Measurements from ENCODE around the gene ATP23. TPM values are rescaled to one million over a fixed set of nuclear protein-coding genes. Genes with fewer than 3 reads are reported as not detected.

Gene ATP23
- total RNA-seq, 1 donor from 2014 or later, result 8.0 TPM

DNA sequence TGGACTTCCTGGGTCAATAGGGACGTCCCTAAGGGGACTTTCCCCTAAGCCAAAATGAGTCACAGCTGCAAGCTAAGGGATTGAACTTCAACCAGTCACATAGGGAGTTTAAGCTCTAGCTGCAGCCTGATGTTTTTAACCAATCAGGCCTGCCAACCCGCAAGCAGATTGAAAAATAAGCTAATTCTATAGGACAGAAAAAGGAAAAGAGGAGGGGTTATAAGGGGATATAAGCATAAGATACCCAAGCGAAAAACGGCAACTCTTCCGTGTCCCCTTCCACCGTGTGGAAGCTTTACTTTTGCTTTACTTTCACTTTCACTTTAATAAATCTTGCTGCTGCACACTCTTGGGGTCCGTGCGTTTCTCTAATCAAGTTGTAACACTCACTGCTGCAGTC lies 24.4 kb downstream of the ATP23 start:
- DNase-seq (ENCODE audit: low read depth, low spot score), result no peak

DNA sequence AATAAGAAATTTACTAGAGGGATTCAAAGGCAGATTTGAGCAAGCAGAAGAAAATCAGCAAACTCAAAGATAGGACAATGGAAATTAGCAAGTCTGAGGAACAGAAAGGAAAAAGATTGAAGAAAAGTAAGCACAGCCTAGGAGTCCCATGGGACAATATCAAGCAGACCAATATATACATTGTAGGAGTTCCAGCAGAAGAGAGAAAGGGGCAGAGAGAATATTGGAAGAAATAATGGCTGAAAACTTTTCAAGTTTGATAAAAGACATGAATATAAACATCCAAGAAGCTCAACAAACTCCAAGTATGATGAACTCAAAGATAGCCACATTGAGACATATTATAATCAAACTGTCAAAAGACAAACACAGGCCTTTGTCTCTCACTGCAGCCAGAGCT lies 25.2 kb downstream of the ATP23 start:
- no peak for DNase-seq (ENCODE audit: low read depth, low spot score)
- Mint-ChIP-seq H3K27me3 (ENCODE audit: low read depth) (no peaks in the 10 kb centered on the region), H3K27ac (ENCODE audit: unreplicated experiment) (no peak overlapping the region), H3K4me3 (no peak overlapping the region), H3K4me1 (no peaks in the 10 kb centered on the region), H3K9me3 (peaks cover 27% of the 10 kb centered on the region), H3K36me3 (ENCODE audit: low read depth) (peaks cover 5% of the 10 kb centered on the region)
- TF ChIP-seq, protein P1, sequence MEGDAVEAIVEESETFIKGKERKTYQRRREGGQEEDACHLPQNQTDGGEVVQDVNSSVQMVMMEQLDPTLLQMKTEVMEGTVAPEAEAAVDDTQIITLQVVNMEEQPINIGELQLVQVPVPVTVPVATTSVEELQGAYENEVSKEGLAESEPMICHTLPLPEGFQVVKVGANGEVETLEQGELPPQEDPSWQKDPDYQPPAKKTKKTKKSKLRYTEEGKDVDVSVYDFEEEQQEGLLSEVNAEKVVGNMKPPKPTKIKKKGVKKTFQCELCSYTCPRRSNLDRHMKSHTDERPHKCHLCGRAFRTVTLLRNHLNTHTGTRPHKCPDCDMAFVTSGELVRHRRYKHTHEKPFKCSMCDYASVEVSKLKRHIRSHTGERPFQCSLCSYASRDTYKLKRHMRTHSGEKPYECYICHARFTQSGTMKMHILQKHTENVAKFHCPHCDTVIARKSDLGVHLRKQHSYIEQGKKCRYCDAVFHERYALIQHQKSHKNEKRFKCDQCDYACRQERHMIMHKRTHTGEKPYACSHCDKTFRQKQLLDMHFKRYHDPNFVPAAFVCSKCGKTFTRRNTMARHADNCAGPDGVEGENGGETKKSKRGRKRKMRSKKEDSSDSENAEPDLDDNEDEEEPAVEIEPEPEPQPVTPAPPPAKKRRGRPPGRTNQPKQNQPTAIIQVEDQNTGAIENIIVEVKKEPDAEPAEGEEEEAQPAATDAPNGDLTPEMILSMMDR (conservative IDR thresholded peaks at IDR 0.05), result no peak

More for the DNA sequence above, 24.4 kb downstream of the ATP23 start:
- H3K9me3 Mint-ChIP-seq, result peaks cover 27% of the 10 kb centered on the region
- no peak overlapping the region for H3K27ac Mint-ChIP-seq (ENCODE audit: unreplicated experiment)
- no peak overlapping the region for H3K4me3 Mint-ChIP-seq
- TF ChIP-seq, protein P1 (conservative IDR thresholded peaks at IDR 0.05), result no peak
- H3K27me3 Mint-ChIP-seq (ENCODE audit: low read depth), result no peaks in the 10 kb centered on the region
- H3K36me3 Mint-ChIP-seq (ENCODE audit: low read depth), result peaks cover 9% of the 10 kb centered on the region
- H3K4me1 Mint-ChIP-seq, result no peaks in the 10 kb centered on the region

DNA sequence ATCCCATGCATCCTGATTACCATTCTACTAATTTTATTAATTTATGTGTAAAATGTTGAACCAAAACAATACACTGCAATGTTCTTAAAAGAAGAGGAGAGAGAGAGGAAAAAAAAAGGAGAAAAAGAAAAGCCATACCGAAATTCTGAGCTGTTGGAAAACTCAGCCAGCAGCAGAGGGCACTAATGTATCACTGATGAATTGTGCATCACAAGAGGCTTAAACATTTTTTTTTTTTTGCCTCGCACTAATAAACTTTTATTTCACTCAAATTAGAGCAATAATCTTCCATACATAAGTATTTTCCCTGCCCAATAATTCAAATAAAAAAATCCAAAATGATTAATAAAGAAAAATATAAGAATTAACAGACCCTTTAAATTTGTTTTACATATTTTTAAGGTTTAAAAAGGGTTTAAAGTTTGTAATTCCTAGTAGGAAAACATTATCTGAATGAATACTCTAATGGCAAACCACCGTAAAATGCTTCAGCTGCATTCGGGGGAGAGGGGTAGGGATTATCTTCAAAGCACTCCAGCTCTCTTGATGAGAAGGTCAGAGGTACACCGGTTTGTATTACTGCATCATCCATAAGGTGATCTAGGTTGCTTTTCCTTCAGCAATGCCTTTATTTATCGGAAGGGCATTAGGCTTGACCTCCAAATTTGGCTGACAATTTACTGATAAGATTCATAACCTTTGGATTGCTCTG lies 41.9 kb downstream of the ATP23 start:
- TF ChIP-seq, protein P1 (conservative IDR thresholded peaks at IDR 0.05), result peak; percentile 89
- no peak overlapping the region for H3K4me3 Mint-ChIP-seq

DNA sequence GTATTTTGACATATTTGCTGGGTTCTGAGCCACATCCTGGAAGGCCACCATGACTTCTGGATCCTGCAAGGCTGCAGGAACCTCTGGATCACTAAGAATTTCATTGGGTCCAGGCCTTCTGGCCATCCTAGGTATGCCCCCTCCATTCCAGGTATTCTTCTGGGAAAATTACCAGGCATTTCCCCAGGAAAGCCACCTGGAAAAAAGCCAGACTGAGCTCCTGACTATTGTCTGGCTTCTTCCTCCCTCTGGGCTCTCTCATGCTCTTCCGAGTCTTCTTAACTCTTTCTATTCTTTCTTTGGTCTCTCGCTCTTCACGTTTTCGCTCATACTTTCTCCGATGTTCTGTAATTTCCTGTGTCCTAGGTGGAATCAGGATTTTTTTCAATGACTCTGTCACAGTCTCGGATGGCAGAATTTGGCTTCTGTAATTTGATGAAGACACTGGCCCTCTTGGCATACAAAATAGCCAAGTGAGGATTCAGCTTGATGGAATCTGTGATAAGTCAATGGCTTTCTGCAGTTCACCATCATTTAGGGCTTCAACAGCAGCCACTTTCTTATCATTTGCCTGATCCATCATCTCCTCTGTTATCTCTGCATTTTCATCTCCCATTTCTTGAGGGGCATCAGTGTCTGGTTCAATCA lies 42.6 kb downstream of the ATP23 start:
- Mint-ChIP-seq H3K27me3 (ENCODE audit: low read depth) (peaks cover 5% of the 10 kb centered on the region), H3K4me1 (no peaks in the 10 kb centered on the region), H3K9me3 (peaks cover 5% of the 10 kb centered on the region), H3K36me3 (ENCODE audit: low read depth) (no peaks in the 10 kb centered on the region), H3K4me3 (no peak overlapping the region), H3K27ac (ENCODE audit: unreplicated experiment) (no peak overlapping the region)
- TF ChIP-seq, protein P1 (conservative IDR thresholded peaks at IDR 0.05), result no peak
- DNase-seq (ENCODE audit: low read depth, low spot score), result no peak

More for the DNA sequence above, 41.9 kb downstream of the ATP23 start:
- Mint-ChIP-seq H3K4me1 (no peaks in the 10 kb centered on the region), H3K27me3 (ENCODE audit: low read depth) (peaks cover 5% of the 10 kb centered on the region), H3K27ac (ENCODE audit: unreplicated experiment) (no peak overlapping the region), H3K36me3 (ENCODE audit: low read depth) (no peaks in the 10 kb centered on the region), H3K9me3 (peaks cover 7% of the 10 kb centered on the region)
- DNase-seq (ENCODE audit: low read depth, low spot score), result peak; percentile 45

DNA sequence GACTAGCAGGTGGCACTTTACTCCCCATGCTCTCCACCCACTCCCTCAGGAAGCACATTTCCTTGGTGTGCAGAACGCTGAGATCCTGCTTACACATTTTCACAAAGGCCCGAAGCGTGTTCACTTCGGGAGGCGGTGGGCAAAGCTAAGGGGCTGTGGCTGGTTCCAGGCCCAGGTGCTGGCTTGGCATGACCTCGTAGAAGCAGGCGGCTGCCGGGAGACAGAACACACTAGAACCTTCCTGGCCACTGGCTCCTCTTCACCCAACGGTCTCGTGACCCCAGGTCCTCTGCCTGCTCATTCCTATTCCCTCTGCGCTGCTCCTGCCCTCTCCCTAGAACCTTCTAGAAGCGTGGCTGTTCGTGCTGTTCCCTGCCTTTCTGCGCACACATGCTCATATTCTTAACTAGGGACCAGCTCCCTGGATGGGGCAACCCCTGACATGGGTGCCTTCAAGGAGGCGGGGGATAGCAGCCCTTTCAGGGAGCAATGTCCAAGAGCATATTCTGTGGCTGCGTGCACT lies 43.3 kb downstream of the ATP23 start:
- Mint-ChIP-seq H3K4me1 (no peaks in the 10 kb centered on the region), H3K27me3 (ENCODE audit: low read depth) (peaks cover 5% of the 10 kb centered on the region), H3K4me3 (no peak overlapping the region), H3K9me3 (peaks cover 5% of the 10 kb centered on the region), H3K36me3 (ENCODE audit: low read depth) (no peaks in the 10 kb centered on the region), H3K27ac (ENCODE audit: unreplicated experiment) (no peak overlapping the region)
- no peak for DNase-seq (ENCODE audit: low read depth, low spot score)
- TF ChIP-seq, protein P1 (conservative IDR thresholded peaks at IDR 0.05), result no peak

Data from neural crest cell (in vitro differentiated cells).